Right lung (tissue), 5 donors: Measurements from ENCODE around the gene PTPRT. TPM values are rescaled to one million over a fixed set of nuclear protein-coding genes. Genes with fewer than 3 reads are reported as not detected.
A peak's percentile ranks its signal among the peaks of the same experiment; 100 is the strongest.

Source experiments
- DNase-seq, 2 donors: peaks; one replicate each; pipeline ENCODE4 v3.0.0-alpha.2; 2013
- polyA plus RNA-seq, 5 donors: library from polyadenylated mRNA; unstranded; fragments of 120-200 nt; gene quantifications; one replicate each; pipeline versions ENCODE4 v1.2.1 to v1.2.3, GENCODE V29; 2013; ENCODE audit warnings: inconsistent platforms in 1 of 5, low replicate concordance in 1 of 5; ENCODE audit not compliant: insufficient read length in 5 of 5, insufficient read depth in 1 of 5

PTPRT gene
- polyA plus RNA-seq, 5 donors, result 0.27 to 2.7 (median 1.6) TPM

DNA sequence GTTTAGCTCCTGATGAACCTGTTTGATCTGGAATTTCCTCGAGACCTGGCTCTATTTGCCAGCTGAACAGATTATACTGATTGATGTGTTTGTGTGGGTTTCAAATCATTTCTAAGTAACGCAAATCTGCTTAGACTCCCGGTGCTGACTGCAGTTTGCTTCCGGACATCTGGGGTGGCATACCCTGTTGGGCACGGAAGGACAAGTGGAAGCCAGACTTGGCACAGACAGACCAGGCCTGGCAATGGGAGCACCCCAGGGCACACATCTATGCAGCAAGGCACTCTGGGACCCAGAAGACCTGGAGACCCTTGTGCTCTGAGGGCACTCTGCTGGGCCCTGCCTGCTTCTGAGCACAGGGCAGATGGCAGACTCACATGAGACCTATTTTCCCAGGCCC is 1137.8 kb downstream of the PTPRT start:
- DNase-seq, result no peak

DNA sequence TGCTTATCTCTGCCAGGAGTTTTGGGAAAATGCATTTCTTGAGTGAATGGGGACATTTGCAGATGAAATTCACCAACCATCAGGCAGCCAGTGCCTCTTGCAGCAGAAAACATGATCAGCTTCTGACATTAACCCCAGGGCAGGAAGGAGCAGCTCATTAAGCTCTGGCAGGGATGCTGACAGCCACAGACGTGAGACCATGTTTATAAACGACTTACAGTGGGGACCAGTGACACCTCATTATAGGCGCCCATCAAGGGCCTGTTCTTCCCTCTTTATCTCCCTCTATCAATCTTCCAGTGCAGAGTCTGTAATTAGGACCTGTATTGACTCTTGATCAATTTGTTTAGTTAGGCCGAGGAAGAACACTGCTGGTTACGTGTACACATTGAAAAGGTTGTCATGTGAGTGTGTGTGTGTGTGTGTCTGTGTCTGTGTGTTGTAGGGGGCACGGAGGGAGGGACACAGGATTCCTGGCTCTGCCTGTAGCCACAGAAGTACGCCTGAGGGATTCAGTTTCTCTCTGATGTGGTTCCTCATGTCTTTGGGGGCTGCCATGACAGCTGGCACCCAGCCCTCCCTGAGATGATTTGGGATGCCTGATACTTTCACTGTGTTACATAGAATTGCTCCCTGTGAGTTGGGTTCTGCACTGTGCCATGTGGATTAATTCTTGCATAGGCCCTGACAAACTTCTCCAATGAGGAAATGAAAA is 1143.2 kb downstream of the PTPRT start:
- DNase-seq, result peak in 1 of 2 donors; percentile 18

DNA sequence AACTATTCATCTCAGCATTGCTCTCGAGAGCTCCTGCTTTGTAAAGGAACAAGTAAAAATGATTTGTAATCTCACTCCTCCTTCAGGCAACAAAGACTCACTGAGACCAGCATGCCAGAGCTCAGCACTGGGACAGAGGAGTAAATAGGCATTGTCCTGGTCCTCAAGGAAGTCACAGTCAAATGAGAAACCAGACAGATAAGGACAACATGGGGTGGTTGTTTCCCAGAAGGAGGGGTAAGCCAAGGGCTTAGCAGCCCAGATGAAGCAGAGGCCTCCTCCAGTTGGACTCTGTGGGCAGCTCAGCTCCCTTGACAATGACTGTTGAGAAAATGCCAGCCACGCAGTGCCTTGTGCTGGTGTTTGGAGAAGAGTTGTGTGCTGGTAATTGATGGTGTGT is 1145.8 kb downstream of the PTPRT start:
- no peak for DNase-seq

DNA sequence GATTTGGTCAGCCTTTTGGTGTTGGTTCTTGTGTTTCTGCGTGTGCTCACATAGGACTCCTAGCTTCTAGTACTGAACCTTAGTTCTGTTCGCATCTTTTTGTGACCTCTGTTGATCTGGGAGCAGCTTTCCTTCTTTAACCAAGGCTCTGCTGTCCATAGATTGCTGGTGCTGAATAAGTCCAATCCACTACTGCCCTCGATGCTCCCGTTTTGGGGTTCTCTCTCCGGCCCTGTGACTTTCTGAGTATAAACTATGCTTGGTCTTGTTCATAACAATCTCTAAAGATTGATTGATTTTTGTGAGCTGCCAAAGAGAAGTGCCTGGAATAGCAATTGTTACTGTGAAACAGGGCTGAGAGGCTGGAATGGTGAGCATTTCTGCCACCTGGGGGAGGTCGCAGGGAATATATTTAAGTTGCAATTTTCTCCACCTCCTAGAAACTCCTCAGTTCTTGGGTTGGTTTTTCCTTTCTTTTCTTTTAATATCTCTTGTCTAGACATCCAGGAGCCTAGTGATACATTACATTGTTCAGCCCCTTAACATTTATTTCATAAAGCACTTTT is 1148.6 kb downstream of the PTPRT start:
- peak in 1 of 2 donors; percentile 1 for DNase-seq

DNA sequence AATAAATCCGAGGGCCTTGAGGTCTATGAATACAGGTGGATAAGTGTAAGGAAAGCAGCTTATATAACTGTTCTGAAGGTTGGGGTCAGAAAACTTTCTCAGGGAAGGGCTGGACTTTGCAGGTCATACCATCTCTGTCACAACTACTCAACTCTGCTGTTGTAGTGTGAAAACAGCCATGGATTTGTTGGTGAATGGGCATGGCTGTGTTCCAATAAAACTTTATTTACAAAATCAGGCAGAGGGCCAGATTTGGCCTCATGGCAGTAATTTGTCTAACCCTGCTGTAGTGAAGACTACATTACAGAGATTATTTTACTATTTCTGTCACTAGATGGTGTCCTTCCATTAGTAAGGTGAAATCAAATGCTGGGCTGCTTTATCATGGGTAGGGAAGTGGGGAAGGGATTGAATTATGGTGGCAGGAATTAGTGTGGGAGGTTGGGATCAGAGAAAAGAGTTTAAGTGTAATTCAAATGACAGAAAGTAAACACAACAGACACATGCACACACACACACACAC is 1161.9 kb downstream of the PTPRT start:
- no peak for DNase-seq

DNA sequence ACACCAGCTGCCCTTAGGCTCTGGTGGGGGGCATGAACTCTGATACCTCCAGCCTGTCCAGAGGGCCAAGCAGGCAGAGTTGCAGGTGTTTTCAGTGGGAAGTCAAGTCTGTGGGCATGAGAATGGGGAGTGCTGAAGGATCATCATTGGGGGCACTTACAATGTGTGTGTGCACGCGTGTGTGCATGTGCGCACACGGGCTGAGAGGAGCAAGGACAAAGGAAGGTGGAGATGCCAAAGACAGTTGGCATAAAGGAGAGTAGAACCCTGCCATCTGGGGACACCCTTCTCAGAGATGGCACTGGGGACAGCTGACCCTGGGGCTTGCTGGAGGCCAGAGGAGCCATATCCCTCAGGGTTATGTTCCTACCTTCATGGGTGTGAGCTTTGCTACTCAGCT is 1163.1 kb downstream of the PTPRT start:
- DNase-seq, result no peak

DNA sequence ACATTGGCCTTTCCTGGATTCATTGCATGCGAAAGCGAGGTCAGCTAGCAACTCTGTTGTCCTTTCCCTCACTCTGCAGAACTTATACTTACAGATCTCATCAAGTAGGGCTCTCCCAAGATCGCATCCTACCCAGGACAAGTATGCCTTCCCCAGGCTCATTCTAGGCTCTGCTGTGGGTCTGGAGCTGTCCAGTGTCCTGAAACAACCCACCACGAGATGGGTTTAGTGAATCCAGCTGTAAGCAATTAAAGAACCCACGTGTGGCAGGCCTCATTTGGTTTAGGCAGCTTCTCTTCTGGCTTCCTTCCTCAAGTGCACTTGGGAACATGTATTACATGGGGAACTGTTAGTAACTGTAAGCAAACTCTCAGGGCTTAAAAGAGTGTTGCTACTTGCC is 1165.1 kb downstream of the PTPRT start:
- DNase-seq, result peak in 1 of 2 donors; percentile 22
